MM.1S (cell line): ENCODE results near the gene SLC22A14.
"Not testable (repeated sequence)": the region's sequence is repeated elsewhere in the genome, so short reads cannot be mapped to it uniquely, and the experiment has no call there.

Experiments
- DNase-seq: peaks from one replicate; pipeline ENCODE4 v3.0.0-alpha.2; 2015
- H2AFZ ChIP-seq: fragments of 300-600 bp; sonication (generic); 2 replicates; pipeline ENCODE4 v1.6.0; 2016; ENCODE audit warnings: antibody characterized with exemption, low read length
- H3F3A ChIP-seq: fragments of 300-600 bp; sonication (generic); 2 replicates; pipeline ENCODE4 v1.6.1; 2016; ENCODE audit warnings: mild to moderate bottlenecking, antibody characterized with exemption, low read length, moderate library complexity, mixed read lengths; ENCODE audit not compliant: insufficient read depth
- H3K27ac ChIP-seq: fragments of 300-600 bp; sonication (generic); 2 replicates; pipeline ENCODE4 v1.5.1; 2016; ENCODE audit warnings: mild to moderate bottlenecking, low read length
- H3K27me3 ChIP-seq: fragments of 300-600 bp; sonication (generic); replicated peaks from 2 replicates; pipeline ENCODE4 v1.6.0; 2016; ENCODE audit warnings: low read length; ENCODE audit not compliant: insufficient read depth
- H3K36me3 ChIP-seq: fragments of 300-600 bp; sonication (generic); replicated peaks from 2 replicates; pipeline ENCODE4 v1.6.1; 2016; ENCODE audit warnings: mild to moderate bottlenecking, low read length, mixed read lengths; ENCODE audit not compliant: insufficient read depth
- H3K4me1 ChIP-seq: fragments of 300-600 bp; sonication (generic); 2 replicates; pipeline ENCODE4 v1.6.1; 2016; ENCODE audit warnings: low read length, mixed read lengths
- H3K4me2 ChIP-seq: fragments of 300-600 bp; sonication (generic); 2 replicates; pipeline ENCODE4 v1.6.0; 2016; ENCODE audit warnings: low read depth, low read length
- H3K4me3 ChIP-seq: fragments of 300-600 bp; sonication (generic); 2 replicates; pipeline ENCODE4 v1.5.1; 2016; ENCODE audit warnings: low read length, mixed read lengths
- H3K79me2 ChIP-seq: fragments of 300-600 bp; sonication (generic); 2 replicates; pipeline ENCODE4 v1.6.1; 2016; ENCODE audit warnings: mixed run types, low read length, mixed read lengths
- H3K9ac ChIP-seq: fragments of 300-600 bp; sonication (generic); 2 replicates; pipeline ENCODE4 v1.6.1; 2016; ENCODE audit warnings: low read length, mixed read lengths
- H3K9me2 ChIP-seq: fragments of 300-600 bp; sonication (generic); replicated peaks from 2 replicates; pipeline ENCODE4 v1.6.1; 2016; ENCODE audit warnings: mild to moderate bottlenecking, low read length, mixed read lengths; ENCODE audit not compliant: insufficient read depth
- H3K9me3 ChIP-seq: fragments of 300-600 bp; sonication (generic); replicated peaks from 2 replicates; pipeline ENCODE4 v1.6.1; 2016; ENCODE audit warnings: mild to moderate bottlenecking, low read length, mixed read lengths; ENCODE audit not compliant: insufficient read depth
- H4K20me1 ChIP-seq: fragments of 300-600 bp; sonication (generic); 2 replicates; pipeline ENCODE4 v1.6.1; 2016; ENCODE audit warnings: mild to moderate bottlenecking, low read length, moderate library complexity, mixed read lengths; ENCODE audit not compliant: insufficient read depth
- CTCF ChIP-seq: fragments of 300-600 bp; sonication (generic); IDR thresholded peaks from 2 replicates; pipeline ENCODE4 v1.5.1; 2016; ENCODE audit warnings: antibody characterized with exemption, low read length, mixed read lengths
- EZH2 ChIP-seq: fragments of 300-600 bp; sonication (generic); optimal IDR thresholded peaks from 2 replicates; pipeline ENCODE3; 2017; ENCODE audit warnings: low read depth, mild to moderate bottlenecking, antibody characterized with exemption, low read length, mixed read lengths
- EZH2phosphoT487 ChIP-seq: fragments of 300-600 bp; sonication (generic); IDR thresholded peaks from 2 replicates; pipeline ENCODE4 v1.6.1; 2018; ENCODE audit warnings: antibody characterized with exemption, low read length

Gene SLC22A14

DNA sequence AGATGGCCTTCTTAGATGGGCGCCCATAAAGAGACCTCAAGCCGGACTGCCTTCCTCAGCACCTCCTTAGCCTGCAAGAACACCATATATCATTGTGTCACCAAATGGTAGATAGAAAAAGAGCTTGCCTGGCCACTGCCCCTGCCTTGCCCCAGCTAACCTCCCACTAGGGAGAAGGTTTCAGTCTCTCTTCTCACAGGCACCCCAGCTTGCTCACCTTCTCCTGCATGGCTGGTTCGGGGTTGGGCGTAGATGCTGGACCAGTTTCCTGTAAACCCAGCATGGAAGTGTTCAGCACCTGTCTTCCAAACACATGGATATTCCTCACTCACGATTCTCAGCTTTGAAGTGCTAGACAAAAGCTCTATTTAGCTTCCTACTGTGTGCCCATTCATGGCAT is 3.3 kb upstream of the SLC22A14 start:
- no peaks in the 10 kb centered on the region for H3K9me3 ChIP-seq
- H3K36me3 ChIP-seq: no peaks in the 10 kb centered on the region
- no peak overlapping the region for H3K4me3 ChIP-seq
- DNase-seq: no peak
- no peak overlapping the region for H2AFZ ChIP-seq
- H4K20me1 ChIP-seq: no peaks in the 10 kb centered on the region
- H3K79me2 ChIP-seq: no peaks in the 10 kb centered on the region
- no peak overlapping the region for H3K27ac ChIP-seq
- no peak overlapping the region for H3K4me2 ChIP-seq
- H3K9me2 ChIP-seq: no peaks in the 10 kb centered on the region
- no peak overlapping the region for H3K9ac ChIP-seq
- H3K4me1 ChIP-seq: peaks cover 7% of the 10 kb centered on the region
- no peak for TF ChIP-seq EZH2phosphoT487
- no peak for TF ChIP-seq EZH2
- no peak for TF ChIP-seq CTCF
- no peaks in the 10 kb centered on the region for H3K27me3 ChIP-seq
- no peaks in the 10 kb centered on the region for H3F3A ChIP-seq

GRCh38 chr3:38283810-38284755 is 2.0 kb downstream of the SLC22A14 start:
- Histone ChIP-seq H3K36me3 (no peaks in the 10 kb centered on the region), H2AFZ (no peak overlapping the region), H3K27me3 (no peaks in the 10 kb centered on the region), H3F3A (no peaks in the 10 kb centered on the region), H3K4me2 (no peak overlapping the region), H3K9me3 (no peaks in the 10 kb centered on the region), H3K9me2 (no peaks in the 10 kb centered on the region), H3K27ac (no peak overlapping the region), H3K4me3 (no peak overlapping the region), H3K4me1 (peaks cover 7% of the 10 kb centered on the region), H4K20me1 (no peaks in the 10 kb centered on the region), H3K9ac (no peak overlapping the region), H3K79me2 (no peaks in the 10 kb centered on the region)
- no peak for DNase-seq
- no peak for TF ChIP-seq CTCF
- no peak for TF ChIP-seq EZH2phosphoT487
- TF ChIP-seq EZH2: no peak

GRCh38 chr3:38284756-38285150 is 2.7 kb downstream of the SLC22A14 start:
- Histone ChIP-seq H3K36me3 (no peaks in the 10 kb centered on the region), H3K79me2 (no peaks in the 10 kb centered on the region), H3K4me1 (peaks cover 4% of the 10 kb centered on the region), H3K4me3 (no peak overlapping the region), H3K27ac (no peak overlapping the region), H3K4me2 (no peak overlapping the region), H4K20me1 (no peaks in the 10 kb centered on the region), H3F3A (no peaks in the 10 kb centered on the region), H3K9me2 (no peaks in the 10 kb centered on the region), H3K27me3 (no peaks in the 10 kb centered on the region), H3K9me3 (no peaks in the 10 kb centered on the region), H3K9ac (no peak overlapping the region), H2AFZ (no peak overlapping the region)
- TF ChIP-seq EZH2phosphoT487 (no peak), CTCF (no peak), EZH2 (no peak)
- DNase-seq: no peak

GRCh38 chr3:38289286-38290217 is 7.5 kb downstream of the SLC22A14 start:
- H3K9me2 ChIP-seq, H3K4me1 ChIP-seq, H3K4me3 ChIP-seq, H3K9me3 ChIP-seq, H3K4me2 ChIP-seq, H3K36me3 ChIP-seq, H2AFZ ChIP-seq, H3F3A ChIP-seq, H3K9ac ChIP-seq, H3K79me2 ChIP-seq, H3K27me3 ChIP-seq, DNase-seq, H3K27ac ChIP-seq, H4K20me1 ChIP-seq: not testable (repeated sequence)

GRCh38 chr3:38297053-38297452 is 15.0 kb downstream of the SLC22A14 start:
- not testable (repeated sequence) for H4K20me1 ChIP-seq, H3K9ac ChIP-seq, H3K9me2 ChIP-seq, H3K4me2 ChIP-seq, H3K9me3 ChIP-seq, H3F3A ChIP-seq, H3K36me3 ChIP-seq, H3K27ac ChIP-seq, H3K79me2 ChIP-seq, H3K27me3 ChIP-seq, H3K4me1 ChIP-seq, H3K4me3 ChIP-seq, H2AFZ ChIP-seq, DNase-seq
